Superior temporal gyrus (tissue), 1 donor: ENCODE data around the gene MOXD1.
A peak's percentile ranks its signal among the peaks of the same experiment; 100 is the strongest.
"Not testable (repeated sequence)": the region's sequence is repeated elsewhere in the genome, so short reads cannot be mapped to it uniquely, and the experiment has no call there.

Source experiments
- DNase-seq: peaks from one replicate; pipeline ENCODE4 v3.0.0-alpha.2; 2016; ENCODE audit errors: extremely low spot score

The MOXD1 gene

DNA sequence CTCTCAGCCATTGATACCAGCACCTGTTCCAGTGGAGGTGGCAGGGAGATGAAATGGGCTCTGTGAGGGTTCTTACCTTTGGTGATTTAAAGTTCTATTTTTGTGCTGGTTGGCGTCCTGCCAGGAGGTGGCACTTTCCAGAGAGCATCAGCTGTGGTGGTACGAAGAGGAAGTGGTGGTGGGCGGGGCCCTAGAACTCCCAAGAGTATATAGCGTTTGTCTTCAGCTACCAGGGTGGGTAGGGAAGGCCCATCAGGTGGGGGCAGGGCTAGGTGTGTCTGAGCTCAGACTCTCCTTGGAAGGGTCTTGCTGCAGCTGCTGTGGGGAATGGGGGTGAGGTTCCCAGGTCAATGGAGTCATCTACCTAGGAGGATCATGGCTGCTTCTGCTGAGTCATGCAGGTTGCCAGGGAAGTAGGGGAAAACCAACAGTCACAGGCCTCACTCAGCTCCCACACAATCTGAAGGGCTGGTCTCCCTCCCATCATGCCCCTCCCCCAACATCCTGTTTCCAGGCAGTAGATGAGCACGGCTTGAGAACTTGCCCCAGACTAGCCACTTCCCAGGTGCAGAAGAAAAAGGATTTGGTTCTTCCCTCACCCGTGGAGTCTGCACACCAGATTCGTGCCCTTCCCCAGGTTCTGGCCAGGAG, 46.6 kb downstream of the MOXD1 start:
- DNase-seq: no peak

DNA sequence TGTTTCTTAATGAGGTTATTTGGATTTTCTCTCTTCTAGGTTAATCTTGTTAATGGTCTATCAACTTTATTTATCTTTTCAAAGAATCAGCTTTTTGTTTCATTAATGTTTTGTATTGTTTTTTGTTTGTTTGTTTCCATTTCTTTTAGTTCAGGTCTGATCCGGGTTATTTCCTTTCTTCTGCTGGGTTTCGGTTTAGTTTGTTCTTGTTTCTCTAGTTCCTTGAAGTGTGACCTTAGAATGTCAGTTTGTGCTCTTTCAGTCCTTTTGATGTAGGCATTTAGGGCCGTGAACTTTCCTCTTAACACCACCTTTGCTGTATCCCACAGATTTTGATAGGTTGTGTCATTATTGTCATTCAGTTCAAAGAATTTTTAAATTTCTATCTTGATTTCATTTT, 49.3 kb downstream of the MOXD1 start:
- not testable (repeated sequence) for DNase-seq

DNA sequence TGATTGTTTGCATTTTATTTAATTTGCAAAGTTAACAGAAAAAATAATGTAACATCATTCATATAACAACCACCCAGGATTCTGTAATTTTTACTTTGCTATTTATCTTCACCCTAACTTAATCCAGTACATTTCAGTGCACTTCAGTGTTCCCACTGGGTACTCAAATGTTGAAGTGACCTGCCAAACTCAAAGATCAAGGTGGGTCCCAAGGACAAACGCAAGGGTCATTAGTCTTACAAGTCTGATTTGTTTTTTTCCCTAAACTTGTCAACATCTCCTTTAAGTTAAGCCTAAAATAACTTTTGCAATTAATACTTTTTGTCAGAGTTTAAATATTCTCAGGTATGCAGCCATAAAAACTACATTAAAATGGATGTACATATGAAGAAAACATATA, 53.0 kb downstream of the MOXD1 start:
- DNase-seq: no peak

DNA sequence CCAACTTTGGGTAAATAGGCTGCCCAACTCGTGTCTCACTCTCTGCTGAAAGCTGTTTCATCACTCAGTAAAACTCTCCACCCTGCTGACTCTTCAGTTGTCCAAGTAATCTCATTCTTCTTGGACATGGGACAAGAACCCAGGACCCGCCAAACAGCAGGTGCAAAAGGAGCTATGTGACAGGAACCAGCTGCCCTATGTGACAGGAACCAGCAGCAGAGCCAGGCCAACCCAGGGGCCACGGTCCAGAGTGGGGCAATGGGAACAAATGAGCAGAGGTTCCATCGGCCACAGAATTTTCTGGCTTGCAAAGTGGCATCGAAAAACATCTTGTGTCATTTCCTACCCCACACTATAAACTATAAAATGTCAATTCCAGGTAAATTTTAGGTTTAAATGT, 56.5 kb downstream of the MOXD1 start:
- no peak for DNase-seq

DNA sequence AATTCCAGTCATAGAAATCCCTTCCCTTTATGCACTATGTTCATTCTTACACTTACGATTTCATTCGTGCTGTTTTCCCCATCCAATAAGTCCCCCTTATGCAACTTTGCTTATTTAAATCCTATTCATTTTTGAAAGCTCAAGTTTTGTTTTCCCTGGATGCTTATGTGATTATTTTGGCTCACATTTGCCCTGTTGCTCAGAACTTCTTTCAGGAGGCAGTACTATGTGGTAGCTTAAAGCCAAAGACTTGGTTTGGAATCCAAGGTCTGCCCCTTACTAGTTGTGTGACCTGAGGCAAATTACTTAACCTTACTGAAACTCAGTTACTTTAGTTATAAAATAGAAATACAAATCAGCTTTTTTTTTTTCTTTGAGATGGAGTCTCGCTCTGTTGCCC, 59.6 kb downstream of the MOXD1 start:
- no peak for DNase-seq

DNA sequence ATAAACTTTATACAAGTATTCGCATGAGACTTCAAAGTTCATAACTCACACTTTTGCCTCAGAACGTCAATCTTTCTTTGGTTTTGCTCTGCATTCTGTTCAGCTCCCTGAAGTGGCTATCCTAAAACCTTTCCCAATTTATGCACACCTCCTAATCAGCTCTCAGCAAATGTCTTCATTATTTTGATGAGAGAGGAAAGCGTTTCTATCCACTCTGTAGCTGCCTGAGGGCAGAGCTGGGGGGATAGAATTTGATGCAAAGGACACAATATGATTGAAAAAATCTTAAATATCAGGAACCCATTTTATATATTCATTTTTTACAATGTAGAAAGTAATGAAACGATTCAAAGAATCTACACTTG, 66.8 kb downstream of the MOXD1 start:
- no peak for DNase-seq

DNA sequence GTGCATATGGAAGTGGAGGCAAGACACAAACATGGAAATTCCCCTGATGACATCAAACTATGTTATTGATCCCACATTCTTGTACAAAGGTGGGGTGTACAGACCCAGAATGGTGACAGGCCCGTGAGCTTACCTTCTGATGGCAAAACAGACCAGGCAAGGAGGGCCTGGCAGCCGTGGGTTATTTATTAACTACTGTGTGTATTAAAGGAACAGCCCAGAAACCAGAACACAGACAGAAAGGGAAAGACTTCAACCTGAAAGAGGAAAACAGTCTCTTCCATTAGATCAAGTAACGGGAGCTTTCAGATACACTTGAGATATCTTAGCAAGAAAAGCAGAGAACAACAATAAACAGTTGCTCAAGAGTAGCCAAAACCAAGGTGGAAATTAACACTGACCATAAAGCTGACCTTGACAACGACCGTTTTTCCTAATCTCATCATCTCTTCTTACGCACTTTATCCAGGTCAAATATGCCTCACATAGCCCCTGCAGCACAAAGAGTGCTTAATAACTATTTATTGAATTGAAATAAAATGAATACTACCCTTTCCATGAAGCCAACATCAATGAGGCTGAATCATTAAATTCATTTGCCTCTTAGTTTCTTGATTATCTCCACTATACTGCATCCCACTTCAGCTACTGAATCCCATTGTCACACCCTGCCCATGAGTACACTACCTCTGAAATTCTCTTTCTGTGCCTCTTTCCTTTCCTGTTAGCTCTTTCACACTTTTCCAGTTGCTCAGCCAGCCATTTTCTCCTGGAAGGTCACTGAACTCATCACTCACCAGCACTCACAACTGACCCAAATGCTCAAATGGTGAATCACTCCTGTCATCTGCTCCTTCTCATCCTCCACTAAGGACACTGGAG, 67.4 kb downstream of the MOXD1 start:
- no peak for DNase-seq

DNA sequence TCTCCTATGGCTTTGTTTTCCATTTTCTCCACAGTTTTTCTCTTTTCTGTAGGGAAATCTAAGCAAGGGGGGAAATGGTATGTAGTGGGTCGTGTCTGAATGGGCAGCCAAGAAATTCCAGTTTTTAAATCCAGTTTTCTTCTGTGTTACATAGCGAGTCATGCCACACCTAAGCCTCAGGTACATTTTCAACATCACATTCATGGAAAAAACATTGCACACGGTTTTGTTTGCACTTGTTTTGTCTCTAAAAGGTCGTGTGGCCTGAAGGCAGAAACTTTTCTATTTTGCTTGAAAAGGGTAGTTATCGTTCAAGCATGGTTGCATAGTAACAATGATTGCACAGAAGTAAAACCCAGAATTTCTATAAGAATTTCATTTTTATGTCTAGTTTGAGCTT, 70.5 kb downstream of the MOXD1 start:
- no peak for DNase-seq

DNA sequence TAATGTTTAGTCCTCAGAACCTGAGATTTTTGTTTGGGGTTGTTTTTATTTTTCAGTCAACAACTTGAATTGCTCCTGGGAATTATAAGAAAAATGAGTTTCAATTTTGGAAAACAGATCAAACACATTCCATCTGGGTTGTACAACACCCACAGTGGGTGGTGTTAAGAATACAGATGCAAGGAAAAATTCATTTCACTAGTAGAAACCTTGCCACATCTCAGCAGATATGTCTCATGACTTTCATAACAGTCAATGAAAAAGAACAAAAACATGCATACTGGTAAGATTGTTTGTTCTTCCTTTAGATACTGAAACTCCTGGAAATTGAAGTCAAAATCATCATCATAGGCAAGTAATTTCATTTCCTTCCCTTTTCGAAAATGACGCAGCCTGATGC, 78.9 kb downstream of the MOXD1 start:
- DNase-seq: peak; percentile 28

DNA sequence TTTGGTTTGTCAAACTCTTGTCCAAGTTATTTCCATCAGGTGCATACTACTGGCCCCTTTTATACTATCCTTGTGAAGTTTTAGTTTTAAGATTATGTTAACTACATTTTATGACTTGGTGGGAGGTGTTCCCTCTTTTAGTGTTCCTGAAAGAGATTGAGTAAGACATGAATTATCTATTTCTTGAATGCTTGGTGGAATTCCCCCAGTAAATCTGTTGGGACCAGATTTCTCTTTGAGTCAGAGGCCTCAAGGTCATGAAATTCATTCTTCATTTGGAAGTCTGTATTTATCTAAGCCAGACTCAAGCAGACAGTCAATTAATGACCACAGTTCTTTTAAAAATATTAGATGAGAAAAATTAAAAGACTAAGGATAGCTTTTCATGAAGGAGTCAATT, 81.3 kb downstream of the MOXD1 start:
- DNase-seq: no peak

DNA sequence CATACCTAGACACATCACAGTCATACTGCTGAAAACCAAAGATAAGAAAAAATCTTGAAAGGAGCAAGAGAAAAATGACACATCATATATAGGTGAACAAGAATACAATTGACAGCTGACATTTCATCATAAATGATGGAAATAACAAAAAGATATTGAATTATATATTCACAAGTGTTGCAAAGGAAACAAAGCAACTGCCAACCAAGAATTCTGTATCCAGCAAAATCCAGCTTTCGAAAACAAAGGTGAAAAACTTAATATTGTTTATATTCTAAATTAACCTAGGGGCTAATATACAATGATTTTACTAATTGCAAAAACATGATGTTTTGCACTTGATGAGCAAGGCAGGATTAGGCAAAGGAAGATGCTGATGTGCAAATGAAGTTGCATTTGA, 84.3 kb downstream of the MOXD1 start:
- no peak for DNase-seq

DNA sequence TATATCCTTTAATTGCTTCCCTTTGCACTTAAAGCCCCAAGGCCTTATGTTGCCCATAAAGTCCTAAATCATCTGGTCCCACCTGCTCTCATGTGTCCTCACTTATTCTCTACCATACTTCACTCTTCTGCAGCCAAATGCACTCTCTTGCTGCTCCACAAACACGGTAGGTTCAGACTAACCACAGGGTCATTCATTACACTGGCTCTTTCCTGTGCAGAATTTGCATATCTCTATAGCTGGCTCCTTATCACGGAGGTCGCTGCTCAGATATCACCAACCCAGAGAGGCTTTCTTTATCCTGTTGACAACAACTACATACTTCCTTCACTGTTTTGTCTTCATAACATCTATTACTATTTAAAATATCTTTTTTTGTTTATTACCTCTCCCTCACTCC, 86.8 kb downstream of the MOXD1 start:
- DNase-seq: no peak

DNA sequence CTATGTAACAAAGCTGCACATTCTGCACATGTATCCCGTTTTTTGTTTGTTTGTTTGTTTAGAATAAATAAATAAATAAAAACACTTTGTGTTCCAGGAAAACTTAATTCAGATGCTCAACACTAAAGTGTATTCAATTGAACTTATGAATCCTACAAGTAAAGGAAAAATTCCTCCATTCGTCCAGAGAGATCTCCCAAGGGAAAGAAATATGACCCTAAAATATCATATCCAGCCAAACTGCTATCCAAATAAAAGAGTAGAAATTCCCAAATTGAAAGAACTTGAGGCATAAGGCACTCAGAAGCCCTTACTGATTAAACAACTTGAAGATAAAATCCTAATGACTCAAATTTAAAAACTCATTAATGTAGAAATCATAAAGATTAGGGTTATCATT, 90.4 kb downstream of the MOXD1 start:
- no peak for DNase-seq

DNA sequence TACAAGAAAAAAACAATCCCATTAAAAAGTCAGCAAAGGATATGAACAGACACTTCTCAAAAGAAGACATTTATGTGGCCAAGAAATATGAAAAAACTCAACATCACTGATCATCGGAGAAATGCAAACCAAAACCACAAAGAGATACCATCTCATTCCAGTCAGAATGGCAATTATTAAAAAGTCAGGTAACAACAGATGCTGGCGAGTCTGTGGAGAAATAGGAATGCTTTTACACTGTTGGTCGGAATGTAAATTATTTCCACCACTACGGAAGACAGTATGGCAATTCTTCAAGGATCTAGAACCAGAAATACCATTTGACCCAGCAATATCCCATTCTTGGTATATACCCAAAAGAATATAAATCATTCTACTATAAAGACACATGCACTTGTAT, 91.1 kb downstream of the MOXD1 start:
- DNase-seq: not testable (repeated sequence)

DNA sequence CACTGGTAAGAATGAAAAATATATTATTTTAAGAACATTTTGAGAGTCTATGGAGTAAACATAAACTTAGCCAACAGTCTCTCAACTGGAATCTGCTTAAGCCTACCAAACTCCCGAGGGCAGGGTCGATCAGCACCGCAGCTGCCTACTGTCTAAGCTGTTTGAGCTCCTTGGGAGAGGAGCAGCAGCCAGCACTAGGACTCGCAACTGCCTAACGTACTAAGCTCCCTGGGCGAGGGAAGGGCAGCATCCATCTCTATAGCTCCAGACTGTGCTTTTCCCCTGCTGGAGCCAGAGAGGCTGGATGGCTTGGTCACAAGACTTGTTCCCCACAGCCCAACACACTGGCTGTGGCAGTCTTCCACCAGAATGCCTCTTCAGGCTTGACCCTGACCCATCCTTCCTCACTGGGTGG, 96.4 kb downstream of the MOXD1 start:
- DNase-seq: no peak

DNA sequence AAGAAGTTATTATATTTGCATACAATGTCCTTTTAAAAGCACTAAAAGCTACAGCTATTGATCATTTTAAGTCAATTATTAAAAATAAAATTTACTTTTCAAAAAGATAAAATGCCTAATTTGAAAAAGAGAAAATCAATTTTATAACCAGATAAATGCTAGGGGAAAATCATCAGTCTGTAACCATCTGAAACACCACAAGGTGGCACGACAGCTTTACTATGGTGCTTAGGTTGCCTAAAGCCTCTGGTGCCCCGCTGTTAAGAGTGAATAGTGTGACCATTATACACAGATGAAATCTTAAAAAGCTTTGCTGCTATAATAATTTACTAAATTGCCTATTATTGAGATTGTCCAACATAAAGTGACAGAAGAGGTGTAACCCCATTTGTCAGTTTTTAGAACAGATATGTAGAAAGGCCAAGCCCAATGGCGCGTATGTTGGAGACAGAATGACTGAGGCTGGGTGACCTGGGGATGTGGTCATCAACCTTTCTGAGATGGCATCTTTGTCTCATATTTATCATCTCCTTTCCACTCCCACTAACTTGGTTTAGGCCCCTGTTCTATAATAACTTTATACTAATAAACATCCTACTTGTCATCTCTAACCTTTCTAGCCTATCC, 100.8 kb downstream of the MOXD1 start:
- DNase-seq: peak; percentile 89

DNA sequence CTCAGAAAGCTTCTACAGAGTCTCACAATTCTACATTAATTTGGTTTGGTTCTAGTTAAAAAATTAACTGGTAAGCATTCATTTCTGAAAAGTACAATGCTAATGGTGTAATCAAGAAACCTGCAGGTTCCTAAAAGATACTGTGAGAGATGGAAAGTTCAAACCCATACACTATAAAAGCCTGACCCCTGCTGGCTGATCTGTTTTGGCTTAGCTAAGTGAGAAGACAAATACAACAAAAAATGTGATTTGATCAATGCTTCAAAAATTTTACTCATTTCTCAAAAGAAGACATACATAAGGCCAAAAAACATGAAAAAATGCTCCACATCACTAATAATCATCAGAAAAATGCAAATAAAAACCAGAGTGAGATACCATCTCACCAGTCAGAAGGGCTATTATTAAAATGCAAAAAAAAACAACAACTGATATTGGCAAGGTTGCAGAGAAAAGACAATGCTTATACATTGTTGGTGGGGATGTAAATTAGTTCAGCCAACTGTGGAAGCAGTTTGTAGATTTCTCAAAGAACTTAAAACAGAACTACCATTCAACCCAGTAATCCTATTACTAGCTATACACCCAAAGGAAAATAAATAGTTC, 102.8 kb downstream of the MOXD1 start:
- DNase-seq: peak; percentile 97

DNA sequence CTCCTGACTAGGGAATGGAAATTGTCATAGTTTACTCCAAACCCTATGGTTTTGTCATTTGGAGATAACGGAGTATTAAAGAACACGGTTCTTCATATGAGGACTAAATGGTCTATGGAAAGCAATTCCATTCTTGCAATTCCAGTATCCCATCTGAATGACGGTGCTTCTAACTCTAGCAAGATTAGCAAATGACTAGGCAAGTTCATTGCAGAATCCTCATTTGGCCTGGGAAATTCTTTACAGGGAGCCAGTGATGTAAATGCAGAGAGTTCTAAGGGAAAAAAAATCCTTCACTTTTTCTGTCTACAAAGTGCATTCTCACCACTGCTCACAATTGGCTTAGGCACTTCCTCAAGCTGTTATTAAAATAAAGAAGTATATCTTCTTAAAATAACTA, 111.5 kb downstream of the MOXD1 start:
- DNase-seq: no peak

DNA sequence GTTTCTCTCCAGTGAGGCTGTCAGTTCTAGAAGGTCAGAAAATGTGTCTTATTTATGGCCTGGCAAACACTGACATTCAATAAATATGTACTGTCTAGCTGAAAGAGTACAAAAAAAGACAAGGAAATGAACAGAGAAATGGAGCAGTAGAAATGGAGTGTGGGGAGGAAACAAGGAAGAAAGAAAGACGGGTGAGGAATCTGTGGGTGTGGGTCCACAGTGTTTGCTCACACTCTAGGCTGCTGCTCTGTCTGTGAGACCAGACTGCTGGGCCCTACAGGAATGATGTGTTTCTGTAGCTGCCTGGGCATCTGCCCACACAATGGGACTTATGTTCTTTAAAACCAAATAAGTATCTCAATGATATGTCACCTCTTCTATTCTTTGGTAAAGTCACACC, 114.2 kb downstream of the MOXD1 start:
- DNase-seq: no peak

DNA sequence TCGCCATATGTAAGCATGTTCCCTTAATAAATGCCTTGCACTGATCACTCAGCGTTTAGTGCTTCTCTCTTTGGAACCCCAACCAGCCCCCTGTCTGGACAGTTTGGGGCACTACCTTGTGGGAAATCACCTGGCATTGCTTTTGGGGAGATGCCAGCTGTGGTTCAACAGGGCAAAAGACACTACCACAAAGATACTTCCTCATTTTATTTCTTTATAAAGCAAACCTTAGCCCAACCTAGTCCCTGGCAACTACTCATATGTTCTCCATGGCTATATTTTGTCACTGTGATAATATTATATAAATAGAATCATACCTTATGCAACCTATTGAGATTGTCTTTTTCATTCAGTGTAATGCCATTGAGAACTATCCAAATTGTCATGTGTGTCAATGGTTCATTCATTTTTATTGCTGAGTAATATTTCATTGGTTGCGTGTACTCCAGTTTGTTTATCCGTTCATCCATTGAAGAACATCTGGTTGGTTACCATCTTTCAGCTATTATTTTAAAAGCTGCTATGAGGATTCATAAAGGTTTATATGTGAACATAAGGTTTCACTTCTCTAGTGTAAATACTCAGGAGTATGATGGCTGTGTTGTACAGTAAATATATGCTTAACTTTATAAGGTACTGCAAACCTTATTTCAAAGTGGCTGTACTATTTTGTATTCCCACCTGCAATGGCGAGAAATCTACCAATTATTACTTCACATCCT, 114.8 kb downstream of the MOXD1 start:
- DNase-seq: no peak

DNA sequence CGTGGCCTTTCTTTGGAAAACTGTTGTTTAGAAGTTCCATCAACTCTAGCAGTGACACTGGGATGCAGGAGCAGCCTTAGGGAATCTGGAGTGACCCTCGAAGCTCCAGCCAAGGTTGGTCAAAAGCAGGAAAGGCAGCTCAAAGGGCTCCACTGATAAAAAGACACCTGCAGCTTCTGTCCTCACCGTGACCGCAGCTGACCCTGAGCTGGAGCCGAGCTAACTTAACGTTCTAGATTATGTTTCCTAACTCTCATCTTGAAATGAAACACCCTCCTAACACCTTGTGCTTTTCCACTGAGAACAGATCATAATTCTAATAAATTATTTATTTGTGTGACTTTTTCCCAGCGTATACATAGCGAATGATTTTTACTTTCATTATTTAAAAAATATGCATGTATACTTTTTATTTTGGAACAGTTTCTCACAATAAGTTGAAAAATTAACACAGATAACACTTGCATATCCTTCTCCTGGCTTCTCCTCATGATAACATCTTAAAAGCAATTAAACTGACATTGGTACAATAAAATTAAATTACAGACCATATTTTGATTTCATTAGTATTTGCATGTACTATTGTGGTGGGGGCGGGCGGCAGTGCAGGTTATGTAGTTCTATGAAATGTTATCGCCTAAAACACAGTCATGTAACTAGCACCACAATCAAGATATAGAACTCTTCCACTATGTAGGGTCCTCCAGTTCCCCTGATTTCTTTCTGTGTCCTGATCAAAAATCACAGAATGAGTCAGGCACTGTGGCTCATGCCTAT, 116.1 kb downstream of the MOXD1 start:
- no peak for DNase-seq
